Choroid plexus epithelial cell (primary cell): ENCODE measurements around the gene ARHGAP27.
A peak's percentile ranks its signal among the peaks of the same experiment; 100 is the strongest.
"Not testable (repeated sequence)": the region's sequence is repeated elsewhere in the genome, so short reads cannot be mapped to it uniquely, and the experiment has no call there.

Experiments used
- DNase-seq: peaks from one replicate; pipeline ENCODE4 v3.0.0-alpha.2; 2010; ENCODE audit warnings: low read depth
- H3K4me3 ChIP-seq: 2 replicates; pipeline ENCODE4 v1.5.1; 2011; ENCODE audit warnings: low read depth, mild to moderate bottlenecking, control low read depth, low read length, moderate library complexity
- CTCF ChIP-seq: conservative IDR thresholded peaks from 2 replicates; pipeline ENCODE4 v1.5.1; 2011; ENCODE audit warnings: low read depth, mild to moderate bottlenecking, control low read depth, inconsistent platforms, low read length, moderate library complexity

Gene ARHGAP27

DNA sequence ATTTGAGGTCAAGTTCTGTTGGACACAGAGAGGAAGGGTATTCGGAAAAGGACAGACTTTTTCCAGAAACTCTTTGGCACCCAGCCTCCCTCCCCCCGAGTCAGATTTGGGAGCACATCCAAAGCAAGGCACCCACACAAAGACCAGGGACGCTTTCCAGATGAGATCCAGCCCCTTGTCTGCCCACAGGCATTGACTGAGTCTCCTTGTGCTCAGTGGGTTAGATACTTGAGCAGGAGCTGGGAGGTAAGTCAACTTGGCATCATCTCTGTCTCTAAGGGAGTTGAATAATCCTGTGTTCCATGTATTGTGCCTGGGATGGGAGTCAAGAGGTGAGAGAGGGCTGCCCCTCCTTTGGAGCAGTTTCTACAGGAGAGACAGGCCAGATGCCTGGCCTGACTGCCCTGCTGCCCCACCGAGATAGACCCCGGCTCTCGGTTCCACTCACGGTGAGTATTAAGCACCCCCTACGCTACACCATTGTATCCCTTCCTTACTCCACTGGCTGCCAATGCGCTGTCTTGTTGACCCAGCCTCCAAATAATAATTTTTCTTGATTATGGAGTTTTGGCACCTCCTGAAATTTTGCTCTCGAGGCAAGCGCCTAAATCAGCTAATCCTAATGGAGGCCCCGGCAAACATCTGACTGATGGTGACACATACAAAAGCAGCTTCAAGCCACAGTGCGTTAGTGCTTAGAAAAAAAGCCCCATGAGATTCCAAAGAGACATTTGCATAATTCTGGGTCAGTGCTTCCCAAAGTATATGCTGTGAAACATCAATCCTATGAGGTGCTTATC, 86.3 kb downstream of the ARHGAP27 start:
- DNase-seq: no peak
- no peak for TF ChIP-seq CTCF
- no peak overlapping the region for H3K4me3 ChIP-seq

GRCh38 chr17:45345554-45346215, 87.0 kb downstream of the ARHGAP27 start:
- DNase-seq: peak; percentile 88
- TF ChIP-seq CTCF: no peak
- no peak overlapping the region for H3K4me3 ChIP-seq

- no peak overlapping the region for H3K4me3 ChIP-seq
- no peak for DNase-seq
- no peak for TF ChIP-seq CTCF
These were observed 87.5 kb downstream of the ARHGAP27 start for GRCh38 chr17:45345246-45345553.

DNA sequence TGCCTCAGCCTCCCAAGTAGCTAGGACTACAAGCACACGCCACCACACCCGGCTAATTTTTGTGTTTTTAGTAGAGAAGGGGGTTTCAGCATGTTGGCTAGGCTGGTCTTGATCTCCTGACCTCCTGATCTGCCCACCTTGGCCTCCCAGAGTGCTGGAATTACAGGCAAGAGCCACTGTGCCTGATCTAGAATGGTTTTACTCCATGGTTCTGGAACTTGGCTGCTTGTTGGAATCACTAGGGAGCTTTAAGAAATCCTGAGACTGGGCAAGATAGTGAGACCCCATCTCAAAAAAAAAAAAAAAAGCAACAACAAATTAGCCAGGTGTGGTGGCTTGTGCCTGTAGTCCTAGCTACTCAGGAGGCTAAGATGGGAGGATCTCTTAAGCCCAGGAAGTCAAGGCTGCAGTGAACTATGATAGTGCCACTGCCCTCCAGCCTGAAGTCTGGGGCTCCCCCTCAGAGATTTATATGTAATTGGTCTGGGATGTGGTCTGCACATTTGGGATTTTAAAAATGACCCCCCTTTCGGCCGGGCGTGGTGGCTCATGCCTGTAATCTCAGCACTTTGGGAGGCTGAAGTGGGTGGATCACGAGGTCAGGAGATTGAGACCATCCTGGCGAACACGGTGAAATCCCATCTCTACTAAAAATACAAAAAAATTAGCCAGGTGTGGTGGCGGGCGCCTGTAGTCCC, 88.6 kb downstream of the ARHGAP27 start:
- H3K4me3 ChIP-seq, DNase-seq: not testable (repeated sequence)
